Measurements from ENCODE around the gene COL12A1. TPM values are rescaled to one million over a fixed set of nuclear protein-coding genes. Genes with fewer than 3 reads are reported as not detected.

COL12A1 gene
- total and polyA plus RNA-seq, 9 of the 15 experiments (the other 6 are each of a cell fraction or from before 2014, with no cell fraction given): 0.11 TPM; not detected in 8

- no peak for TF ChIP-seq ZMIZ1 (IDR thresholded peaks at IDR 0.05; ENCODE audit: low read depth in 2 of 2, low read length in 2 of 2)
- TF ChIP-seq NRF1 (conservative IDR thresholded peaks at IDR 0.05 in 1 of 2, IDR thresholded peaks at IDR 0.05 in 1 of 2): no peak
- TF ChIP-seq U2AF1 (optimal IDR thresholded peaks at IDR 0.05; ENCODE audit: low read depth, low read length): no peak
- TF ChIP-seq SAFB (IDR thresholded peaks at IDR 0.05; ENCODE audit: borderline replicate concordance, low read depth, low read length): no peak
- no peak for TF ChIP-seq MYNN (IDR thresholded peaks at IDR 0.05)
- no peak for TF ChIP-seq MYNN (CRISPR knock-in tag; IDR thresholded peaks at IDR 0.05)
- no peak for TF ChIP-seq GTF2E2 (tag; IDR thresholded peaks at IDR 0.05)
- no peak for TF ChIP-seq NR2C1 (IDR thresholded peaks at IDR 0.05)
- no peak for TF ChIP-seq NR2C1 (tag; IDR thresholded peaks at IDR 0.05)
- TF ChIP-seq ZNF609 (CRISPR knock-in tag; IDR thresholded peaks at IDR 0.05; ENCODE audit: borderline replicate concordance): no peak
Measured at GRCh38 chr6:75070244-75070643, 135.6 kb downstream of the COL12A1 start (continued).

All from K562 (cell line).